Naive B cell (primary cell): Measurements from ENCODE around the gene TSKS. TPM values are rescaled to one million over a fixed set of nuclear protein-coding genes. Genes with fewer than 3 reads are reported as not detected.

Experiments used
- ATAC-seq, 2 donors: fragments of 150-1000 bp; cut with Tn5 transposase; 2 replicates each; pipeline ENCODE4 v1.10.0; 2021; ENCODE audit warnings: low read depth in 2 of 2, mild to moderate bottlenecking in 2 of 2, moderate library complexity in 2 of 2
- DNase-seq: peaks from one replicate; pipeline ENCODE4 v3.0.0; 2022
- H3K27ac Mint-ChIP-seq, 6 donors: one replicate each; pipeline ENCODE4 v1.8.0; 2020 to 2022; ENCODE audit warnings: mild to moderate bottlenecking in 6 of 6, mixed read lengths in 6 of 6, moderate library complexity in 5 of 6, inconsistent platforms in 2 of 6
- H3K27me3 Mint-ChIP-seq, 3 donors: one replicate each; pipeline ENCODE4 v1.8.0; 2021 to 2022; ENCODE audit warnings: mixed read lengths in 3 of 3, mild to moderate bottlenecking in 1 of 3
- H3K36me3 Mint-ChIP-seq, 2 donors: one replicate each; pipeline ENCODE4 v1.8.0; 2020 to 2022; ENCODE audit warnings: mixed read lengths in 2 of 2, inconsistent platforms in 1 of 2, mild to moderate bottlenecking in 1 of 2
- H3K4me1 Mint-ChIP-seq, 3 donors: one replicate each; pipeline ENCODE4 v1.8.0; 2020 to 2022; ENCODE audit warnings: mixed read lengths in 3 of 3, inconsistent platforms in 1 of 3, mild to moderate bottlenecking in 1 of 3, moderate library complexity in 1 of 3
- H3K4me3 Mint-ChIP-seq, 8 donors: one replicate each; pipeline ENCODE4 v1.8.0; 2020 to 2022; ENCODE audit warnings: mild to moderate bottlenecking in 8 of 8, mixed read lengths in 8 of 8, moderate library complexity in 8 of 8, inconsistent platforms in 2 of 8
- H3K9me3 Mint-ChIP-seq, 7 donors: one replicate each; pipeline ENCODE4 v1.8.0; 2020 to 2022; ENCODE audit warnings: mixed read lengths in 7 of 7, mild to moderate bottlenecking in 5 of 7, inconsistent platforms in 2 of 7, moderate library complexity in 1 of 7
- polyA plus RNA-seq, 6 donors: library from polyadenylated mRNA; unstranded; fragments of 300-500 nt; fragmentation: Illumina TruSeq; gene quantifications; one replicate each; pipeline ENCODE4 v1.2.3, GENCODE V29; 2021; ENCODE audit warnings: low read depth in 6 of 6

Gene TSKS
- polyA plus RNA-seq, 6 donors from 2014 or later: 0.18 TPM; not detected in 5

GRCh38 chr19:49802836-49803528 lies 39.9 kb upstream of the TSKS start:
- Mint-ChIP-seq H3K9me3 (no peaks in the 10 kb centered on the region), H3K27me3 (no peaks in the 10 kb centered on the region), H3K4me1 (peaks cover 13 to 16% (median 14%) of the 10 kb centered on the region in 3 donors), H3K4me3 (no peak overlapping the region), H3K27ac (no peak overlapping the region), H3K36me3 (peaks cover 0 to 24% of the 10 kb centered on the region in 2 donors)
- no peak for ATAC-seq
- no peak for DNase-seq

GRCh38 chr19:49801966-49802661 lies 39.0 kb upstream of the TSKS start:
- DNase-seq (no peak), ATAC-seq (no peak)
- no peaks in the 10 kb centered on the region for H3K9me3 Mint-ChIP-seq
- H3K4me3 Mint-ChIP-seq: no peak overlapping the region
- no peaks in the 10 kb centered on the region for H3K27me3 Mint-ChIP-seq
- peak overlapping the region in 1 of 6 donors; percentile 95 for H3K27ac Mint-ChIP-seq
- peaks cover 5 to 8% (median 8%) of the 10 kb centered on the region in 3 donors for H3K4me1 Mint-ChIP-seq
- H3K36me3 Mint-ChIP-seq: peaks cover 0 to 24% of the 10 kb centered on the region in 2 donors

- Mint-ChIP-seq H3K36me3 (peaks cover 4 to 27% of the 10 kb centered on the region in 2 donors), H3K27ac (no peak overlapping the region), H3K4me3 (no peak overlapping the region), H3K9me3 (no peaks in the 10 kb centered on the region), H3K4me1 (peaks cover 3 to 9% (median 5%) of the 10 kb centered on the region in 3 donors), H3K27me3 (no peaks in the 10 kb centered on the region)
- DNase-seq (no peak), ATAC-seq (no peak)
Observed at GRCh38 chr19:49801401-49801888, 38.3 kb upstream of the TSKS start.

- Mint-ChIP-seq H3K4me3 (no peak overlapping the region), H3K36me3 (peaks cover 6 to 24% of the 10 kb centered on the region in 2 donors)
Observed at GRCh38 chr19:49800771-49801170, 37.7 kb upstream of the TSKS start.

GRCh38 chr19:49799798-49800376 lies 36.8 kb upstream of the TSKS start:
- H3K27ac Mint-ChIP-seq: peak overlapping the region in 1 of 6 donors; percentile 38
- H3K4me1 Mint-ChIP-seq: peaks cover 0 to 6% (median 0%) of the 10 kb centered on the region in 3 donors
- no peak overlapping the region for H3K4me3 Mint-ChIP-seq
- H3K9me3 Mint-ChIP-seq: no peaks in the 10 kb centered on the region
- H3K36me3 Mint-ChIP-seq: peaks cover 6 to 24% of the 10 kb centered on the region in 2 donors
- ATAC-seq (no peak), DNase-seq (no peak)
- H3K27me3 Mint-ChIP-seq: no peaks in the 10 kb centered on the region

More at GRCh38 chr19:49800771-49801170, 37.7 kb upstream of the TSKS start:
- Mint-ChIP-seq H3K27me3 (no peaks in the 10 kb centered on the region), H3K4me1 (peaks cover 0 to 6% (median 0%) of the 10 kb centered on the region in 3 donors), H3K9me3 (no peaks in the 10 kb centered on the region), H3K27ac (peak overlapping the region in 2 of 6 donors; percentile 22 to 50)
- no peak for DNase-seq
- ATAC-seq: no peak

- no peak for ATAC-seq
- Mint-ChIP-seq H3K4me1 (peaks cover 0 to 6% (median 0%) of the 10 kb centered on the region in 3 donors), H3K27ac (peak overlapping the region in 1 of 6 donors; percentile 13), H3K4me3 (no peak overlapping the region), H3K27me3 (no peaks in the 10 kb centered on the region), H3K36me3 (peaks cover 6 to 24% of the 10 kb centered on the region in 2 donors), H3K9me3 (no peaks in the 10 kb centered on the region)
- DNase-seq: no peak
Observed at GRCh38 chr19:49799271-49799797, 36.2 kb upstream of the TSKS start.

GRCh38 chr19:49798574-49798973 lies 35.5 kb upstream of the TSKS start:
- H3K27ac Mint-ChIP-seq: no peak overlapping the region
- DNase-seq (no peak), ATAC-seq (no peak)
- H3K27me3 Mint-ChIP-seq: no peaks in the 10 kb centered on the region
- H3K4me3 Mint-ChIP-seq: no peak overlapping the region
- no peaks in the 10 kb centered on the region for H3K9me3 Mint-ChIP-seq
- peaks cover 6 to 23% of the 10 kb centered on the region in 2 donors for H3K36me3 Mint-ChIP-seq
- H3K4me1 Mint-ChIP-seq: peaks cover 0 to 6% (median 0%) of the 10 kb centered on the region in 3 donors

- H3K36me3 Mint-ChIP-seq: peaks cover 6 to 23% of the 10 kb centered on the region in 2 donors
- H3K4me1 Mint-ChIP-seq: peaks cover 2 to 11% (median 7%) of the 10 kb centered on the region in 3 donors
- no peak overlapping the region for H3K4me3 Mint-ChIP-seq
- H3K27me3 Mint-ChIP-seq: no peaks in the 10 kb centered on the region
- ATAC-seq (no peak), DNase-seq (no peak)
- H3K27ac Mint-ChIP-seq: no peak overlapping the region
- H3K9me3 Mint-ChIP-seq: no peaks in the 10 kb centered on the region
Observed at GRCh38 chr19:49795615-49796014, 32.5 kb upstream of the TSKS start.

- Mint-ChIP-seq H3K4me3 (no peak overlapping the region), H3K27me3 (no peaks in the 10 kb centered on the region), H3K4me1 (peaks cover 7 to 19% (median 7%) of the 10 kb centered on the region in 3 donors), H3K9me3 (no peaks in the 10 kb centered on the region), H3K36me3 (peaks cover 10 to 22% of the 10 kb centered on the region in 2 donors), H3K27ac (no peak overlapping the region)
- ATAC-seq: no peak
- DNase-seq: no peak
Observed at GRCh38 chr19:49793561-49793840, 30.4 kb upstream of the TSKS start.

GRCh38 chr19:49792829-49793560 lies 29.9 kb upstream of the TSKS start:
- ATAC-seq (no peak), DNase-seq (no peak)
- Mint-ChIP-seq H3K27me3 (no peaks in the 10 kb centered on the region), H3K27ac (no peak overlapping the region), H3K4me1 (peaks cover 7 to 23% (median 12%) of the 10 kb centered on the region in 3 donors), H3K9me3 (no peaks in the 10 kb centered on the region), H3K4me3 (no peak overlapping the region), H3K36me3 (peaks cover 14 to 17% of the 10 kb centered on the region in 2 donors)

GRCh38 chr19:49791776-49792445 lies 28.8 kb upstream of the TSKS start:
- no peaks in the 10 kb centered on the region for H3K27me3 Mint-ChIP-seq
- H3K4me3 Mint-ChIP-seq: no peak overlapping the region
- H3K36me3 Mint-ChIP-seq: peaks cover 14 to 16% of the 10 kb centered on the region in 2 donors
- peak overlapping the region in 1 of 6 donors; percentile 85 for H3K27ac Mint-ChIP-seq
- H3K4me1 Mint-ChIP-seq: peaks cover 7 to 23% (median 12%) of the 10 kb centered on the region in 3 donors
- DNase-seq: no peak
- no peak for ATAC-seq
- no peaks in the 10 kb centered on the region for H3K9me3 Mint-ChIP-seq

GRCh38 chr19:49790866-49791265 lies 27.8 kb upstream of the TSKS start:
- Mint-ChIP-seq H3K27ac (peak overlapping the region in 1 of 6 donors; percentile 47), H3K9me3 (no peaks in the 10 kb centered on the region), H3K4me1 (peaks cover 14 to 23% (median 14%) of the 10 kb centered on the region in 3 donors), H3K4me3 (no peak overlapping the region), H3K27me3 (no peaks in the 10 kb centered on the region), H3K36me3 (peaks cover 8% of the 10 kb centered on the region in 2 donors)
- no peak for ATAC-seq
- no peak for DNase-seq
